ENCODE results near the gene A4GALT.
"Not testable (repeated sequence)": the region's sequence is repeated elsewhere in the genome, so short reads cannot be mapped to it uniquely, and the experiment has no call there.

The A4GALT gene, protein sequence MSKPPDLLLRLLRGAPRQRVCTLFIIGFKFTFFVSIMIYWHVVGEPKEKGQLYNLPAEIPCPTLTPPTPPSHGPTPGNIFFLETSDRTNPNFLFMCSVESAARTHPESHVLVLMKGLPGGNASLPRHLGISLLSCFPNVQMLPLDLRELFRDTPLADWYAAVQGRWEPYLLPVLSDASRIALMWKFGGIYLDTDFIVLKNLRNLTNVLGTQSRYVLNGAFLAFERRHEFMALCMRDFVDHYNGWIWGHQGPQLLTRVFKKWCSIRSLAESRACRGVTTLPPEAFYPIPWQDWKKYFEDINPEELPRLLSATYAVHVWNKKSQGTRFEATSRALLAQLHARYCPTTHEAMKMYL

DNA sequence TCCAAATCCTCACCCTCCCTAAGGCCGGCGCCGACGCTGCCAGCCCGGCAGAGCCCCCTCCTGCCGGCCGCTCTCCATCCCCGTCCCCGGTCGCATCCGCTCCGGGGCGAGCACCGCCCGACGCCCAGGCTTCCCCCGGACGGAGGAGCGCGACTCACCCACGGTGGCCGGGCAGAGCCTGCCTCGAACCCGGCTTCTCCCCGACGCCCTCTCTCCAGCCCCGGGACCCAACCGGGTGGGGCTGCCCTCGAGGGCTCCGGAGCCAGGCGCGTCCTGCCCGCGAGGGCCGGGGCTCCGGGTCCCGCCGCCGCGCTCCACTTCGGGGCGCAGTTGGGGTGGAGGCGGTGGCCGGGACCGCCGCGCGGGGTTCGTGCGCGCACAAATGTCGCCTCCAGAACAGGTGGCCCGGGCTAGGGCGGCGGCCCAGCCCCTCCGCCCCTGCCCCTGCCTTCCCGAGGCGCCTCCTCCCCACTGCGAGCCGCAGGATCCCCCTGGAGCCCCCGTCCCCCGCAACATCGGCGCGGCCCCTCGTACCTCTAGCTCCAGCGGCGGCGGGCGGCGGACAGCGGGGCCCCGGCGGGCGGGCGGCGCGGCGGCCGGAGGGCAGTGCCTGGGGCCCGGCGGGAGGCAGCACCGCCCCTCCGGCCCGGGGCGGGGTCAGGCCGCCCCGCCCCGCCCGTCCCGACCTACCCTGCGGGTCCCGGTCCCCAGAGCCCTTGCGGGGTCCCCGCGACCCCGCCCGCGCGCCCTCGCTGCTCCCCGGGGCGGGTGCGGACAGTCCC, at the start of gene A4GALT:
TSS of gene A4GALT (minus strand) at position 608 of the 782 bp plus-strand sequence. CDS start 26,919 bp downstream, outside the sequence.
- no peak for DNase-seq (ENCODE audit: low read depth)

DNA sequence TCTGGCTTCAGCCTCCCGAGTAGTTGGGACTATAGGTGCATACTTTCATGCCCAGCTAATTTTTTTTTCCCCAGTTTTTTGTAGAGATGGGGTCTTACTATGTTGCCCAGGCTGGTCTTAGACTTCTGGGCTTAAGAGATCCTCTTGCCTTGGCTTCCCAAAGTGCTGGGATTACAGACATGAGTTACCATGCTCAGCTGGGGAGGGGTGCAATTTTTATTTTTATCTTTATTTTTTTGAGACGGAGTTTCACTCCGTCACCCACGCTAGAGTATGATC, 49.7 kb upstream of the A4GALT start:
- DNase-seq (ENCODE audit: low read depth) = no peak

DNA sequence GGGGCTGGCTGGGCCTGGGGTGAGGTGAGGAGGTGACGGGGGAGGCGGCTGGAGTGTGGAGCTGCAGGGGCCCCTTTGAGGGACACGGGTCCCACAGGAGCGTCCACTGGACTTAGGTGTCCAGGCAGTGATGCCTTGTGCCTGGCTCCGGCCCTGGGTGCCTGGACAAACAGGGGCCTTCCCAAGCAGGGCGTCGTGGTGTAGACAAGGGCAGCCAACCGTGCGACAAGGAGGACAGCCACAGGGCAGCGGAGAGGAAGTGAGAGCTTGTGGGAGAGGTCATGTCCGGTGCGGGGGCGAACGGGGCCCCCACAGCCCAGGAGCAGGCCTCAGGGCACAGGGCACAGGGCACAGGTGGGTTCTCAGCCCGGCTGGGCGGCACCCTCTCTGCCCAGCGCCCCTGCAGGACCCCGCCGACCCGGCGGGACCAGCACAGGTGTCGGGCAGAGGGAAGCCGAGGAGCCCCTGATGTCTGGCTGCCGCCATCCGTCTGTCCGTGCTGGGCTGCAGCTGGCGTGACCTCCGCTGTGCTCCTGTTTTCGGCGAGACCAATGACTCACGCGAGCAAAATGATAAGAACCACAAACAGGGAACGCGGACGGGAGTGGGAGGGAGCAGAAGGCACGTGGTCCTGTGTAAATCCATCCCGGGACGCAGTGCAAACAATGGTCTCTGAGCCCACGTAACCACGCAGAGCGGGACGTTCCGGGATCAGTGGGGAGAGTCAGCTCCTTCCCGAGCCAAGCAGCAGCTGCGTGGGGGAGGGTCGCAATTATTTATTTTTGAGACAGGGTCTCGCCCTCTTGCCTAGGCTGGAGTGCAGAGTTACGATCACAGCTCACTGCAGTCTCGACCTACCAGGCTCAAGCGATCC, 49.1 kb upstream of the A4GALT start:
- no peak for DNase-seq (ENCODE audit: low read depth)

DNA sequence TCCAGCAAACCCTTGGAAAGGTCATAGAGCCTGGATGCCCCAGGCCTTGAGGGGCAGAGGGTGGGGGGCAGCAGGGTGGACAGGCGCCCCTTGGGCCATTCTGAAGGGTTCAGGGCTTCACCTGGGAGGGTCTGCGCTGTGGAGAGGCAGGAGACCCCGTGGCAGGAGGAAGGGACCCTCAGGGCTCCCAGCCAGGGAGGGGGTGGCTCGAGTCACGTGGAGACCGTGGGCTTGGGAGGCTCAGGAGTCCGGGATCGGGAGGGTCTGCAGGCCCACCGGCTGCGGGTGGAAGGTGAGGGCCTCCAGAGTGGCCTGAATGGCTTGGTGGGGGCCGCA, 48.5 kb upstream of the A4GALT start:
- DNase-seq (ENCODE audit: low read depth) = no peak

DNA sequence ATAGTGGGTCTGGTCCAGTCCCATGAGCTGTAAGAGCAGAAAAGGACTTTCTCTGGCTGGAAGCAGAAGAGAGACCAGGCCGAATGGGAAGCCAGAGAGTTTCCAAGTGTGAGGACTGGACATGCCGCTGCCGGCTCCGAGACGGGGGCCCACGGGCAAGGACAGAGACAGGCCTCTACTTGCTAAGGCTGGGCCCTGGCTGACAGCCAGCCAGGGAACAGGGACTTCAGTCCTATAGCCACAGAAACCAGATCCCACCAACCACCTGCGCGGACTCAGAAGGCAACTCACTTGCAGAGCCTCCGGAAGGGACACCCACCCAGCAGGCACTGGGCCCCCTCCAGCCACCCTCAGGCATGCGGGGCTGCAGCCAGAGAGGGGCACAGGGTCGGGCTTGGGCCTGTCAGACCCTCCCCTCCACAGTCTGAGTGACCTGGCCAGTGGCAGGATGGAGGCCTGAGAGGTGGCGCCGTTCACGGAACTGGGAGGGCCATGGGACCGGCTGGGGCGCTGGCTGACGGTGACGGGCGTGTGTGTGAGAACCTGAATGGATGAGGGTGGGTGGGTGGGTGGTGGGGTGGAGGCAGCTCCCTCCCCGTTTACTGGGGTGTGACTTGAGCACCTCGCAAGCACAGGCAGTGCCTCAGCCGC, 47.8 kb upstream of the A4GALT start:
- no peak for DNase-seq (ENCODE audit: low read depth)

DNA sequence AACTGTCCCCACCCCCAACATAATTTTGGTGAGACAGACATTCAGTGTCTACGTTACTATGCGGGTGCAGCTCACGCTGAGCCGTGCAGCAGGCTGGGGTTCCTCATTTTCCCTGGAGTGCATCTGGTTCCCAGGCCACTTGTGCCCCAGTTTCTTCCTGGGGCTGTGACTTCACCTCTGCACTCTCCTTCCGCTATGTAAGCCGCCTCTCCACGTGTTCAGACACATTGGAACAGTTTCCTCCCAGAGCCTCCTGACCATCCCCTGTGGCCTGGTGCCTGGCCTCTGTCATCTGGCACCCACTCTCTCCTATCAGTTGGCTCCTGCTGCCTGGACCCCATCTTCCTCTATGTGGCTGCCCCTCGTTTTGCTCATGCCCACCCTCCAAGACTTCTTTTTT, 46.2 kb upstream of the A4GALT start:
- DNase-seq (ENCODE audit: low read depth) = no peak

DNA sequence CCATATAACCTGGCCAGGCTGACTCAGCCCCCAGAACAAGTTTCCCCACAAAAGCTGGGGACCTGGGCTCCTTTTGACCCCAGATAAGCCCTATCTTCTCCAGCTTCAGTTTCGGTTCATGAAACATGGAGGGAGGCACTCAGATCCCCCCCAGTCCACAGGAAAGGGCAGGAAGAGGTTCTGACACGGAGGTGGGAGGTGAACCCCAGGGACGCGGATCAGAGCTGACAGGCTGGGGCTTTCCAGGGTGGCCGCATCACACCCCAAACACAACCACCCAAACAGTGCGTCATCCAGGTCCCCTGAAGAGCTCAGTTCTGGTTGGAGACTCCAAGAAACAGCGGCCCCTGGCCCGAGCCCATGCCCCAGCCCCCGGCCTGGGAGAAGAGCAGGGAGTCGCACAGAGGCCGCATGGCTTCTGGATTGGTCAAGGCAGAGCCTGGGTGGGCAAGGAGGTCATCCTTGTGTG, 44.3 kb upstream of the A4GALT start:
- DNase-seq (ENCODE audit: low read depth) = no peak

DNA sequence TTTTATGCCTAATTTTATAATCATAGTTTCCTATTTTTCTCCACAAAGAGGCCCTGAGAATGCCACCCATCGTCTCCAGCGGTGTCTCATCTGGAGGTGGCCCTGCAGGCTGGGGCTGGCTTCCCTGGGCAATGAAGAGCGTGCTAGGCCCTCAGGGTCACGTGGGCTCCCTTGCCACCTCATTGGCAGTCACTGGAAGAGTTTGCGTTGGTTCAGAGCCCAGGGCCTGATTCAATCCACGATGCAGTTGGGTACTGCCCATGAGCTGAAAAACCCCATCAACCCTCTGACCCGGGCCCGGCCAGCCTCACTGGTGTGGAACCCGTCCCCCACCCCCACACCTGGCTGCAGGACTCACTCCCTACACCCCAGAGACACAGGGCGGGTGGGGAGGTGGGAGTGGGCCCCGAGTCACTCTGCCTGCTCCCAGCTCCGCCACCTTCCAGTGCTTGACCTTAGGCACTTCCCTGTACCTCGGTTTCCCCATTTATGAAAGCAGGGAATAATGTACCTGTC, 43.4 kb upstream of the A4GALT start:
- no peak for DNase-seq (ENCODE audit: low read depth)

DNA sequence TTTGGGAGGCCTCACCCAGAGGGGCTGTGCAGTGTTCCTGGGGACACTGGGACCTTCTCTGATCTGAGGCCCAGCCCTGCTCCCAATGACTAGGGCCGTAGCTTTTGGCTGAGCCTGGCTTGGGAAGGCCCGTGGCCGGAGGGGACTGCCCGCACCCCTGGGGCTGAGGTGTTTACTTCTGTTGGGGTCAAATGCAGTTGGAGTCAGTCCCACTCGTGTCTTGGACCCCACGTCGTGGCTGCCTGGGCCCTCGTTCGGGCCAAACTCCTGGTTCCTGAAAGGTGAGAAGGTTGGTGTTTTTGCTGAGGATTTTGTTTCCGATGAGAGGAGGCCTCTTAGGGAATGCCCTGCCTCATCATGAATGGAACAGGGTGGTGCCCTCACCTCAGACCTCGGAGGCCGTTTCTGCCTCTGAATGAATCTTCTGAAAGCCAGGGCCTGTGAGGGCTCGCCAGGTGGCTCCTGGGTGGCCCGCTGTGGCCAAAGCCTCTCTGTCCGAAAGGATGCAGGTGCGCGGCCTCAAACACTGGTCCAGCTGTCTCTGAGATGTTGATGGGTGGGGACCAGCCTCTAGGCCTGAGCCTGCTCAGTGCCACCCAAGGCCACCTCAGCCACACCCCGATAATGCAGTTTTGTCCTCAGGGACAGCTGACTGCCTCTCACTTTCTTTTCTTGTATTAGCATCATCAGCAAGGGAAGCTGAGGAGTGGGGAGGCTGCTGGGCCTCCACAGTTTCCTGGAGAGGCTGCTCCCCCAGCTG, 40.3 kb upstream of the A4GALT start:
- no peak for DNase-seq (ENCODE audit: low read depth)

DNA sequence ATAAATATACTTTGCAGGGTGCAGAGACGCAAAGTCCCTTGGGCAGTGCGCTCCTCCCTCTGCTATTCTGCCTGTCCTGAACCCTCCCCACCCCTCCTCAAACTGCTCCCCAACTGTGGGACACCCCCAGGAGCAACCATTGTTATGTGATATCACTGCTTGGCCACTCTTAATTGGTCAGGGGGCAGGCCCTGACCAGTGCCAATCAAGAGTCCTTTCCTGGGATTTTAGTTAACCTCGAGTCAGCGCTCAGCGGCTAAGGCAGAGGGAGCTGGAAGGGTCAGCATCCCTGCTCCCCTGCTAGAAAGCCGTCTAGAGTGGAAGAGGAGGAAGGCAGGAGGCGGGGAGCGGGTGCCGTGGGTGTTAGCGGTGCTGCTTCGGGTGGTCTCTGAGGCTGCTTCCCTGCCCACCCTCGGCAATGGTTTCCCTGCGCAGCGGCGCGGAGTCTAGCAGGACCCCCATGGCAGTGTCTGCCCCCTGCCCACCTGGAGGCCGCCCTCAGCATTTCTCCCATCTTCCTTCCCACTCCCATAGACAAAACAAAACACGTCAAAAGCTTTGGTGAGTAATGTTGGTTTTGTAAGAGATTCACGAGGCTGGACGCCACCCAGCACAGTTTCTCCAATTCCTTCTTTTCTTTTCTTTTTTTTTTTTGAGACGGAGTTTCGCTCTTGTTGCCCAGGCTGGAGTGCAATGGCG, 38.4 kb upstream of the A4GALT start:
- no peak for DNase-seq (ENCODE audit: low read depth)

DNA sequence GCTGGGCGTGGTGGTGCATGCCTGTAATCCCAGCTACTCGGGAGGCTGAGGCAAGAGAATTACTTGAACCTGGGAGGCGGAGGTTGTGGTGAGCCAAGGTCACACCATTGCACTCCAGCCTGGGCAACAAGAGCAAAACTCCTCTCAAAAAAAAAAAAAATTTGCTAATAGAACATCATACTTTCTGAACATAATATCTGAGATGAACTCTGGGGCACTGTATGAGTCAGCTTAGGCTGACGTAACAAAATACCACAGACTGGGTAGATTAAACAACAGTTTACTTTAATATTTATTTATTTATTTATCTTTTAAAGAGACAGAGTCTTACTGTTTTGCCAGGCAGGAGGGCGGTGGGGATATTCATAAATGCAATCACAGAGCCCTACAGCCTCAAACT, 34.9 kb upstream of the A4GALT start:
- DNase-seq (ENCODE audit: low read depth) = not testable (repeated sequence)

DNA sequence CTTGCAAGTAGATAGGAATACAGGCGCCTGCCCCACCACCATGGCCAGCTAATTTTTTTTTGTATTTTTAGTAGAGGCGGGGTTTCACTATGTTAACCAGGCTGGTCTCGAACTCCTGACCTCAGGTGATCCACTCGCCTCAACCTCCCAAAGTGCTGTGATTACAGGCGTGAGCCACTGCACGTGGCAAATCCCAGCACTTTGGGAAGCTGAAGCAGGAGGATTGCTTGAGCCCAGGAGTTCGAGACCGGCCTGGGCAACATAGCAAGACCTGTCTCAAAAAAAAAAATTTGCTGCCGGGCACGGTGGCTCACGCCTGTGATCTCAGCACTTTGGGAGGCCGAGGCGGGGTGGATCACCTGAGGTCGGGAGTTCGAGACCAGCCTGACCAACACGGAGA, 34.5 kb upstream of the A4GALT start:
- DNase-seq (ENCODE audit: low read depth) = not testable (repeated sequence)

DNA sequence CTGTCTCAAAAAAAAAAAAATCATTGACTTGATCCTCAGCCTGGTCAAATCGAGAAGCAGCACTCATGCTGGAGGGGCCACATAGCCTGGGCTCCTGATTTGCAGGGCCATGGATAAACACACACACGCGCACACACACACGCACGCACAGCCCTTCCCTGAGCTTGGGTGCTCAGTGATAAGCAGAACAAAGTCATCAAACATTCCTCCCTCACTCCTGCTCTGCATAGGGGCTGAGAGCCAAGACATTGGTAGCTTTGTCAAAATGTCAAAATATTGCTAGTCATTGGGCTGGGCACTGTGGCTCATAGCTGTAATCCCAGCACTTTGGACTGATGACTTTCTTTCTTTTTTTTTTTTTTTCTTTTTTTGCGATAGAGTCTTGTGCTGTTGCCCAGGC, 34.0 kb upstream of the A4GALT start:
- no peak for DNase-seq (ENCODE audit: low read depth)

DNA sequence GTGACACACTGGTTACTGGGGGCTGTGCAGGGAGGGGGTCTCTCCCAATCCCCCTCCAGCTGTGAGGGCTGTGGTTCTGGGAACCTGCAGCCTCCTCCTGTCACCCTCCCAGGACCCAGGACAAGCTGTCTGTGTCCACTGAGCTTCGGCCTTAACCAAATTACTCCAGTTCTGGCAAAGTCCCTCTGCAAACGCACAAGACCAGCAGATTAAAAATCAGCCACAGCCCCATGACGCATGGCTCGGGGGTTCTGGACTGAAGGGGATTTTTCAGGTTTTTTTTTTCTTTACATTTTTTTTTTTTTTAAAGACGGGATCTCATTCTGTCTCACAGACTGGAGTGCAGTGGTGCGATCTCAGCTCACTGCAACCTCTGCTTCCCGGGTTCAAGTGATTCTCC, 32.2 kb upstream of the A4GALT start:
- no peak for DNase-seq (ENCODE audit: low read depth)

DNA sequence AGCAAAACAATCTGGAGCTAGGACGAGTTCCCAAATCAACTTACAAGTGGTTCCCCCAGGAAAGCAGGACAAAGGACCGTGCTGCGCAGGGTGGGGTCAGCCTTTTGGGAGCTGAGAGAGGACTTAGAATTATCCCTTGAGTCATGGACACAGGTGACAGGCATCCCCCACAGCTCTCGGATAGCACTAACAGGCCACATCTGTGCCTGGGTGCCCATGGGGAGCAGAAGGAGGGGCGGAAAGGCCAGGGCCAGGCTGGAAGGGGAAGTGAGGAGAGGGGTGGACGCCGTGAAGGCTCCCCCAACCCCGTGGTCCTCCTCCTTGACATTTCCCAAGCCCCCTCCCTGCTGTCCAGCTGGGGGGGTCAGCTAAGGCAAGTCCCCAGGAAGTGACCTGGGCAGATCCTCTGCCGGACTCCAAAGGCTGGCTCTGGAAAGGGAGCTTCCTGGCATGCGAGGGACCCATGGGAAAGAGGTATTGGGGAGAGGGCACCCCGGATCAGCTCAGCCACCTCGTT, 31.6 kb upstream of the A4GALT start:
- DNase-seq (ENCODE audit: low read depth) = no peak

DNA sequence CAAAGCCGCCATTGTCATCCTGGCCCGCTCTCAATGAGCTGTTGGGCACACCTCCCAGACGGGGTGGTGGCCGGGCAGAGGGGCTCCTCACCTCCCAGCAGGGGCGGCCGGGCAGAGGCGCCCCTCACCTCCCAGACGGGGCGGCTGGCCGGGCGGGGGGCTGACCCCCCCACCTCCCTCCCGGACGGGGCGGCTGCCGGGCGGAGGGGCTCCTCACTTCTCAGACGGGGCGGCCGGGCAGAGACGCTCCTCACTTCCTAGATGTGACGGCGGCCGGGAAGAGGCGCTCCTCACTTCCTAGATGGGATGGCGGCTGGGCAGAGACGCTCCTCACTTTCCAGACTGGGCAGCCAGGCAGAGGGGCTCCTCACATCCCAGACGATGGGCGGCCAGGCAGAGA, 29.8 kb upstream of the A4GALT start:
- DNase-seq (ENCODE audit: low read depth) = not testable (repeated sequence)

DNA sequence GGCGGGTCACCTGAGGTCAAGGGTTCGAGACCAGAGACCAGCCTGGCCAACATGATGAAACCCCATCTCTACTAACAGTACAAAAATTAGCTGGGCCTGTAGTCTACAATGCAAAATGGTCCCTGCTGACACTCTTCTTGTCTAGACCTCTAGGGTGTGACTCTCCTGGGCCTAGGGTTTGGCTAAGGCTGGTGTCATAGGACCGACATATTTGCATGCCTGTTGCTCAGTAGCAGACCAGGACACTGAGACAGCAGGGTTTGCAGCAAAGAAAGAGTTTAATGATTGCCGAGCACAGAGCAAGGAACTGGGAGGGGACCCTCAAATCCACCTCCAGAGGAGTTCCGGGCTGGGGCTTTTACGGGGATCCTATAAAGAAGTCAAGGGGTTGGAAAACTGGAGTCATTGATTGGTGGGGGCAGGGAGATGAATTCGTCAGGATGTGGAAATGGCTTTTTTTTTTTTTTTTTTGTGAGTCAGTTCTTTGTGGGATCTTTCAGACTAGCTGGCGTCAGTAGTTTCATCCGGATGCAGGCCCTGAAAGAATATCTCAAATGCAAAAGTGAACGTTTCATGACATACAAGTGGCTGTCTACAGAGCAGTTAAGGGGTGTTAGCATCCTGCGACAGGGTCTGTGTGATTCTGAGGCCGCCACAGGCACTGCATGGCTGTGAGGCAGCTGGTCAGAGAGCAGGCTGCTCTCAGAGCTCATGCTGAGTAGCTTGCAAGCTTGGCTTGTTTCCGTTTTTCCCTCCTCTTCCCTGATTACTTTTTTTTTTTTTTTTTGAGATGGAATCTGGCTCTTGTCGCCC, 27.2 kb upstream of the A4GALT start:
- no peak for DNase-seq (ENCODE audit: low read depth)

DNA sequence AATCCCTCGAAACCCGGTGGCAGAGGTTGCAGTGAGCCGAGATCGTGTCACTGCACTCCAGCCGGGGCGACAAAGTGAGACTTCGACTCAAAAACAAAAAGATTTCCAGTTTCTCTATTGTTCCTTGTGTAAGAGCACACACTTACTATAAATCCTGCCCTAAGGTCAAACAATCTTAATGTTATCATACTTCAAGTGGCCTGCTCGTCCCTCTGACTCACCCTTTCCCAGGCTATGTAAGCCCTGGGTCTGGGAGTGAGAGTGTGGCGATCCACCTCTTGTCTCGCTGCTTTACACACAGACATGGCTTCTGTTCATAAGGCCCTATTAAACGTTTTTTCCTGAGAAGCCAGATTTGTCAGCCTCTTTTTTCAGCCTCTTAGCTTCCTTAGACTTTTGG, 24.4 kb upstream of the A4GALT start:
- no peak for DNase-seq (ENCODE audit: low read depth)

DNA sequence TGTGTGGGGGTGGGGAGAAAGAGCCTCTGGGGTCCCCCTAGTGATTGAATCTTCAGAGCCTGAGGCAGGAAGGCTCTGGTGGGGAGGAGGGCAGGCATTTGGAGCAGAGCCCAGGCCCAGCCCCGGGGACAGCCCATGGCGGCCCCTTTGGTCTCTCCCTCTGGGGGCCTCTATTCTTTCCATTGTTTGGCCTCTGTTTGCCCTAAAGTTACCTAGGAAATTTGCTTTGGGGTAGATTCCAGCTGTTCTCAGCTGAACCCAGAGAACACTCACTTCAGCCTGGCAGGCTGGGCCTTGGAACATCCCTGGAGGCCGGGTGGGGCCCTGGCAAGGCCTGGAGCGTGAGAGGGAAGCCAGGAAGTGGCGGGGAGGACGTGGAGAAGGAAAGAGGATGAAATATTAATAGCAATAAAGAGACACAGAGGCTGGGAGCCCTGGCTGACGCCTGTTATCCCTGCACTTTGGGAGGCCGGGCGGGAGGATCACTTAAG, 22.9 kb upstream of the A4GALT start:
- DNase-seq (ENCODE audit: low read depth) = no peak
